ENCODE data around the gene LRPPRC. TPM values are rescaled to one million over a fixed set of nuclear protein-coding genes. Genes with fewer than 3 reads are reported as not detected.

The LRPPRC gene
- total and polyA plus RNA-seq, 9 of the 15 experiments (the other 6 are each of a cell fraction or from before 2014, with no cell fraction given) = 41.5 to 214 (median 138) TPM

- H3K4me1 ChIP-seq (replicated peaks in 1 of 2; ENCODE audit: control insufficient read depth in 2 of 2, insufficient read depth in 2 of 2, low read length in 2 of 2) = peaks cover 0 to 3% of the 10 kb centered on the region in 2 experiments; a peak in 1 of 5 replicates
- no peak overlapping the region for H2AFZ ChIP-seq (ENCODE audit: low read depth, low read length)
- no peaks in the 10 kb centered on the region for H4K20me1 ChIP-seq (replicated peaks; ENCODE audit: control insufficient read depth, insufficient read depth, low read length)
- 4% methylated on average over 2 of the region's 3 CpGs for WGBS (ENCODE audit: insufficient coverage, low coverage, missing lambda C conversion rate)
- no peak overlapping the region for H3K4me2 ChIP-seq (ENCODE audit: insufficient read depth, low read length)
- ChIA-PET POLR2A (no interaction called here), CTCF (ENCODE audit: low intra/inter-chr PET ratio) (interaction anchor here (1.3 to 2.8 kb wide), 3 partner anchors 298 to 911 kb away, joined by 5 to 25 read pairs (median 7); no protein-coding TSS in a partner anchor)
- no peak overlapping the region for H3K4me3 ChIP-seq
- H3K27me3 ChIP-seq (ENCODE audit: control insufficient read depth in 2 of 2, insufficient read depth in 2 of 2, low read length in 2 of 2) = peaks cover 2 to 24% of the 10 kb centered on the region in 2 experiments; a peak in 2 of 5 replicates
- intact Hi-C loops (cut with micrococcal nuclease) = loop anchor here (2.0 kb wide), 3 partner anchors 42 to 910 kb away; no protein-coding TSS in a partner anchor
- H3K9me1 ChIP-seq (ENCODE audit: control insufficient read depth, insufficient read depth, low read length) = no peaks in the 10 kb centered on the region
- no peak for DNase-seq (ENCODE audit: extremely low read depth in 1 of 4, low spot score in 3 of 4)
- no peak for FAIRE-seq
- no peak overlapping the region for H3K9ac ChIP-seq (ENCODE audit: insufficient read depth in 1 of 2, low read depth in 2 of 2, low read length in 2 of 2)
- no peak overlapping the region for H3K27ac ChIP-seq (ENCODE audit: extremely low read depth, low read depth, low read length)
- no TSS peak for BruUV-seq (replicated peaks)
- no peak for ATAC-seq
- H3K79me2 ChIP-seq (ENCODE audit: control insufficient read depth, insufficient read depth, low read length) = no peaks in the 10 kb centered on the region
- in situ Hi-C loops (cut with MboI) = loop anchor here (10.0 kb wide), 1 partner anchor 930 kb away; no protein-coding TSS in a partner anchor
- H3K36me3 ChIP-seq (ENCODE audit: control insufficient read depth, insufficient read depth, low read length) = no peaks in the 10 kb centered on the region
- H3K9me3 ChIP-seq (replicated peaks; ENCODE audit: control insufficient read depth, insufficient read depth, low read depth, low read length) = no peaks in the 10 kb centered on the region
- TF ChIP-seq, protein P1, sequence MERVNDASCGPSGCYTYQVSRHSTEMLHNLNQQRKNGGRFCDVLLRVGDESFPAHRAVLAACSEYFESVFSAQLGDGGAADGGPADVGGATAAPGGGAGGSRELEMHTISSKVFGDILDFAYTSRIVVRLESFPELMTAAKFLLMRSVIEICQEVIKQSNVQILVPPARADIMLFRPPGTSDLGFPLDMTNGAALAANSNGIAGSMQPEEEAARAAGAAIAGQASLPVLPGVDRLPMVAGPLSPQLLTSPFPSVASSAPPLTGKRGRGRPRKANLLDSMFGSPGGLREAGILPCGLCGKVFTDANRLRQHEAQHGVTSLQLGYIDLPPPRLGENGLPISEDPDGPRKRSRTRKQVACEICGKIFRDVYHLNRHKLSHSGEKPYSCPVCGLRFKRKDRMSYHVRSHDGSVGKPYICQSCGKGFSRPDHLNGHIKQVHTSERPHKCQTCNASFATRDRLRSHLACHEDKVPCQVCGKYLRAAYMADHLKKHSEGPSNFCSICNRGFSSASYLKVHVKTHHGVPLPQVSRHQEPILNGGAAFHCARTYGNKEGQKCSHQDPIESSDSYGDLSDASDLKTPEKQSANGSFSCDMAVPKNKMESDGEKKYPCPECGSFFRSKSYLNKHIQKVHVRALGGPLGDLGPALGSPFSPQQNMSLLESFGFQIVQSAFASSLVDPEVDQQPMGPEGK (CRISPR knock-in tag; IDR thresholded peaks at IDR 0.05; ENCODE audit: borderline replicate concordance) = no peak
- TF ChIP-seq GATAD2A (IDR thresholded peaks at IDR 0.05) (no peak), PTTG1 (tag; IDR thresholded peaks at IDR 0.05; ENCODE audit: low read depth) (no peak), BACH1 (tag; IDR thresholded peaks at IDR 0.05) (no peak), CHD2 (IDR thresholded peaks at IDR 0.05; ENCODE audit: low read depth, low read length) (no peak), ZNF586 (CRISPR knock-in tag; conservative IDR thresholded peaks at IDR 0.05) (no peak), TSC22D4 (tag; IDR thresholded peaks at IDR 0.05) (no peak), HDAC1 (IDR thresholded peaks at IDR 0.05) (no peak), PTRF (tag; IDR thresholded peaks at IDR 0.05) (no peak), MBD2 (IDR thresholded peaks at IDR 0.05; ENCODE audit: borderline replicate concordance, low read depth) (no peak), ARNT (IDR thresholded peaks at IDR 0.05) (no peak), ZNF311 (CRISPR knock-in tag; IDR thresholded peaks at IDR 0.05) (no peak), ZNF583 (CRISPR knock-in tag; IDR thresholded peaks at IDR 0.05) (no peak), ZNF76 (CRISPR knock-in tag; IDR thresholded peaks at IDR 0.05; ENCODE audit: borderline replicate concordance) (no peak), CREB3L1 (IDR thresholded peaks at IDR 0.05; ENCODE audit: borderline replicate concordance, low read depth) (no peak), HNRNPK (IDR thresholded peaks at IDR 0.05; ENCODE audit: low read depth, low read length, poor library complexity, severe bottlenecking) (no peak)
- TF ChIP-seq, protein P2, sequence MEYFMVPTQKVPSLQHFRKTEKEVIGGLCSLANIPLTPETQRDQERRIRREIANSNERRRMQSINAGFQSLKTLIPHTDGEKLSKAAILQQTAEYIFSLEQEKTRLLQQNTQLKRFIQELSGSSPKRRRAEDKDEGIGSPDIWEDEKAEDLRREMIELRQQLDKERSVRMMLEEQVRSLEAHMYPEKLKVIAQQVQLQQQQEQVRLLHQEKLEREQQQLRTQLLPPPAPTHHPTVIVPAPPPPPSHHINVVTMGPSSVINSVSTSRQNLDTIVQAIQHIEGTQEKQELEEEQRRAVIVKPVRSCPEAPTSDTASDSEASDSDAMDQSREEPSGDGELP (CRISPR knock-in tag; IDR thresholded peaks at IDR 0.05; ENCODE audit: borderline replicate concordance) = no peak
- TF ChIP-seq, protein P3, sequence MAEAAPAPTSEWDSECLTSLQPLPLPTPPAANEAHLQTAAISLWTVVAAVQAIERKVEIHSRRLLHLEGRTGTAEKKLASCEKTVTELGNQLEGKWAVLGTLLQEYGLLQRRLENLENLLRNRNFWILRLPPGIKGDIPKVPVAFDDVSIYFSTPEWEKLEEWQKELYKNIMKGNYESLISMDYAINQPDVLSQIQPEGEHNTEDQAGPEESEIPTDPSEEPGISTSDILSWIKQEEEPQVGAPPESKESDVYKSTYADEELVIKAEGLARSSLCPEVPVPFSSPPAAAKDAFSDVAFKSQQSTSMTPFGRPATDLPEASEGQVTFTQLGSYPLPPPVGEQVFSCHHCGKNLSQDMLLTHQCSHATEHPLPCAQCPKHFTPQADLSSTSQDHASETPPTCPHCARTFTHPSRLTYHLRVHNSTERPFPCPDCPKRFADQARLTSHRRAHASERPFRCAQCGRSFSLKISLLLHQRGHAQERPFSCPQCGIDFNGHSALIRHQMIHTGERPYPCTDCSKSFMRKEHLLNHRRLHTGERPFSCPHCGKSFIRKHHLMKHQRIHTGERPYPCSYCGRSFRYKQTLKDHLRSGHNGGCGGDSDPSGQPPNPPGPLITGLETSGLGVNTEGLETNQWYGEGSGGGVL (CRISPR knock-in tag; IDR thresholded peaks at IDR 0.05) = no peak
Measured at GRCh38 chr2:44045061-44045460, 49.3 kb upstream of the LRPPRC start.

Measured in K562 (cell line).